Liver (tissue), 9 donors: ENCODE measurements around the gene CIITA. TPM values are rescaled to one million over a fixed set of nuclear protein-coding genes. Genes with fewer than 3 reads are reported as not detected.

Experiments used
- DNase-seq: peaks from one replicate; pipeline ENCODE4 v3.0.0-alpha.2; 2017; ENCODE audit warnings: low spot score
- H3K27ac ChIP-seq, 2 donors: one replicate each; pipeline ENCODE4 v1.7.0; 2013; ENCODE audit warnings: inconsistent platforms in 2 of 2, low read length in 2 of 2, control low read depth in 1 of 2, low read depth in 1 of 2, mild to moderate bottlenecking in 1 of 2
- H3K27me3 ChIP-seq, 4 donors: one replicate each; pipeline versions ENCODE4 v1.6.1 to v1.7.0; 2013; ENCODE audit warnings: low read length in 3 of 4, inconsistent platforms in 1 of 4, mild to moderate bottlenecking in 1 of 4, moderate library complexity in 1 of 4; ENCODE audit not compliant: control insufficient read depth in 4 of 4, insufficient read depth in 4 of 4
- H3K36me3 ChIP-seq, 4 donors: one replicate each; pipeline versions ENCODE4 v1.6.1 to v1.7.0; 2013; ENCODE audit warnings: low read length in 3 of 4, mild to moderate bottlenecking in 3 of 4, low read depth in 1 of 4, moderate library complexity in 1 of 4; ENCODE audit not compliant: control insufficient read depth in 4 of 4, insufficient read depth in 3 of 4
- H3K4me1 ChIP-seq, 4 donors: one replicate each; pipeline versions ENCODE4 v1.6.1 to v1.7.0; 2013; ENCODE audit warnings: low read length in 3 of 4, mild to moderate bottlenecking in 3 of 4, moderate library complexity in 1 of 4; ENCODE audit not compliant: control insufficient read depth in 4 of 4, insufficient read depth in 4 of 4
- H3K4me3 ChIP-seq, 3 donors: one replicate each; pipeline versions ENCODE4 v1.6.1 to v1.7.0; 2013; ENCODE audit warnings: low read length in 3 of 3, control low read depth in 1 of 3, low read depth in 1 of 3, mild to moderate bottlenecking in 1 of 3
- H3K9ac ChIP-seq, 2 donors: one replicate each; pipeline ENCODE4 v1.7.0; 2013; ENCODE audit warnings: low read length in 2 of 2, mild to moderate bottlenecking in 2 of 2, moderate library complexity in 2 of 2, control low read depth in 1 of 2, low read depth in 1 of 2
- H3K9me3 ChIP-seq, 4 donors: one replicate each; pipeline versions ENCODE4 v1.6.1 to v1.7.0; 2013; ENCODE audit warnings: low read length in 3 of 4; ENCODE audit not compliant: control insufficient read depth in 4 of 4
- EGR1 ChIP-seq, 2 donors: IDR thresholded peaks; 2 replicates each; pipeline ENCODE4 v1.6.1; 2016 to 2018; ENCODE audit warnings: antibody characterized with exemption in 2 of 2, low read depth in 2 of 2
- FOXA1 ChIP-seq: IDR thresholded peaks from 2 replicates; pipeline ENCODE4 v1.6.1; 2016; ENCODE audit warnings: antibody characterized with exemption
- FOXA2 ChIP-seq: IDR thresholded peaks from 2 replicates; pipeline ENCODE4 v1.6.1; 2016; ENCODE audit warnings: antibody characterized with exemption
- GABPA ChIP-seq, 2 donors: IDR thresholded peaks in 1 of 2; conservative IDR thresholded peaks in 1 of 2; 2 replicates each; pipeline ENCODE4 v1.6.1; 2016; ENCODE audit warnings: antibody characterized with exemption in 2 of 2, mild to moderate bottlenecking in 1 of 2, moderate library complexity in 1 of 2
- HNF4A ChIP-seq, 2 donors: conservative IDR thresholded peaks; 2 replicates each; pipeline ENCODE4 v1.6.1; 2016; ENCODE audit warnings: antibody characterized with exemption in 2 of 2, mild to moderate bottlenecking in 2 of 2
- HNF4G ChIP-seq: IDR thresholded peaks from 2 replicates; pipeline ENCODE4 v1.6.1; 2016; ENCODE audit warnings: antibody characterized with exemption
- JUND ChIP-seq, 2 donors: IDR thresholded peaks; 2 replicates each; pipeline ENCODE4 v1.6.1; 2016; ENCODE audit warnings: antibody characterized with exemption in 2 of 2
- NR2F2 ChIP-seq: IDR thresholded peaks from 2 replicates; pipeline ENCODE4 v1.6.1; 2016; ENCODE audit warnings: antibody characterized with exemption
- RAD21 ChIP-seq, 2 donors: IDR thresholded peaks; 2 replicates each; pipeline ENCODE4 v1.6.1; 2016; ENCODE audit warnings: antibody characterized with exemption in 2 of 2, mild to moderate bottlenecking in 2 of 2
- RXRA ChIP-seq, 2 donors: IDR thresholded peaks; 2 replicates each; pipeline ENCODE4 v1.6.1; 2017 to 2018; ENCODE audit warnings: antibody characterized with exemption in 2 of 2, mild to moderate bottlenecking in 1 of 2
- SP1 ChIP-seq: IDR thresholded peaks from 2 replicates; pipeline ENCODE4 v1.6.1; 2018; ENCODE audit warnings: antibody characterized with exemption, mild to moderate bottlenecking
- TAF1 ChIP-seq: conservative IDR thresholded peaks from 2 replicates; pipeline ENCODE4 v1.6.1; 2016; ENCODE audit warnings: antibody characterized with exemption, mild to moderate bottlenecking
- YY1 ChIP-seq: IDR thresholded peaks from 2 replicates; pipeline ENCODE4 v1.6.1; 2016; ENCODE audit warnings: antibody characterized with exemption, mild to moderate bottlenecking
- WGBS: extraction: QIAGEN DNeasy Blood & Tissue Kit; methylation state at CpG from one replicate; pipeline ENCODE4 v1.1.7; 2013; 5-methylcytosine and 5-hydroxymethylcytosine counted together
- polyA plus RNA-seq, 2 donors: library from polyadenylated mRNA; stranded (reverse) in 1 of 2; unstranded in 1 of 2; fragments of 200-250 nt in 1 of 2; fragments of >200 nt in 1 of 2; fragmentation: Nextera tagmentation in 1 of 2; extraction: Ambion mirVana in 1 of 2; gene quantifications; one replicate each; pipeline versions ENCODE4 v1.2.1 to v1.2.3, GENCODE V29; 2013 to 2015
- total RNA-seq, 2 donors: library from RNA; depleted of rRNA; stranded (reverse); fragments of >200 nt; gene quantifications; one replicate each; pipeline ENCODE4 v1.2.3, GENCODE V29; 2014
- TF ChIP-seq, protein P1 (sequence below): IDR thresholded peaks from 2 replicates; pipeline ENCODE4 v1.6.1; 2016; ENCODE audit warnings: antibody characterized with exemption
- TF ChIP-seq, protein P2 (sequence below): IDR thresholded peaks from 2 replicates; pipeline ENCODE4 v1.6.1; 2016; ENCODE audit warnings: antibody characterized with exemption, mild to moderate bottlenecking
- TF ChIP-seq, protein P3 (sequence below): IDR thresholded peaks from 2 replicates; pipeline ENCODE4 v1.6.1; 2016; ENCODE audit warnings: antibody characterized with exemption
- TF ChIP-seq, protein P4 (sequence below): IDR thresholded peaks from 2 replicates; pipeline ENCODE4 v1.6.1; 2016; ENCODE audit warnings: antibody characterized with exemption
- TF ChIP-seq, protein P5 (sequence below): fragments of 150-350 bp; IDR thresholded peaks from 2 replicates; pipeline ENCODE4 v1.5.1; 2017; ENCODE audit warnings: improper control_type of control experiment, low read depth, low read length; ENCODE audit not compliant: missing input control
- donor health status: healthy.
- donor health status: healthy.
- donor health status: healthy.
- donor health status: healthy.
- donor health status: healthy.

CIITA gene
- total and polyA plus RNA-seq, 4 donors: 1.6 to 4.2 (median 2.2) TPM

DNA sequence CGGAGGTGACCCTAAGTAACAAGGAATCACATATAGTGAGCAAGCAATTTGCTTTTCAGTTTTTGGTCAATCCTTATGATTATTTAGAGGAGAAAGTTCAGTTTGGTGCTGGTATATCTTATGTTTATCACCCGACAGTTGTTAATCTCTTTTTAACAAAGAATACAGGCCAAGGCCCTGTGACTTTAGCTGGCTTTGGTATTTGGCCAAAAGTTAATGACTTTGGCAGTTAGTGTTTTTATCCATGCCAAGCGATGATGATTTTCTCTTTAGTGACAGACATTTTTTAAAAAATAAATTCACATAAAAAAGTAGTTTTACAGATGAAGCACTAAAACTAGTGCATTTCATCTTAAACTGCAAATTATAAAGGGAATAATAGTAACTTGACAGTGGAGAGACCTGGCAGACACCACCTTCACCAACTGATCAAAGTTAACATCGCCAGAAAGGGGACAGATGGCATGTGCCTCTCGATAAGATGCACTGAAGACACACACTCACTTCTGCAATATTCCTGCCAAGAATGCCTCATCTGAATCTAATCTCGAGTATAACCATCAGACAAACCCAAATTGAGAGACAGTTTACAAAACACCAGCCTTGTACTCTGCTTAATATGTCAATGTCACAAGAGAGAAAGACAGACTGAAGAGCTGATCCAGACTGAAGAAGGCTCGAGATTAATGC, 58.4 kb downstream of the CIITA start:
- Histone ChIP-seq H3K9ac (no peak overlapping the region), H3K27me3 (no peaks in the 10 kb centered on the region), H3K4me3 (no peak overlapping the region), H3K4me1 (peaks cover 17 to 80% (median 69%) of the 10 kb centered on the region in 4 donors), H3K36me3 (peaks cover 0 to 2% (median 0%) of the 10 kb centered on the region in 4 donors), H3K27ac (no peak overlapping the region), H3K9me3 (no peaks in the 10 kb centered on the region)
- WGBS: 41% methylated on average over 7 of the region's 7 CpGs
- DNase-seq: no peak
- no peak for TF ChIP-seq FOXA1
- TF ChIP-seq HNF4A (conservative IDR thresholded peaks at IDR 0.05): no peak
- TF ChIP-seq, protein P1, sequence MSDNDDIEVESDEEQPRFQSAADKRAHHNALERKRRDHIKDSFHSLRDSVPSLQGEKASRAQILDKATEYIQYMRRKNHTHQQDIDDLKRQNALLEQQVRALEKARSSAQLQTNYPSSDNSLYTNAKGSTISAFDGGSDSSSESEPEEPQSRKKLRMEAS: no peak
- TF ChIP-seq GABPA (IDR thresholded peaks at IDR 0.05 in 1 of 2, conservative IDR thresholded peaks at IDR 0.05 in 1 of 2): no peak
- no peak for TF ChIP-seq JUND (IDR thresholded peaks at IDR 0.05)
- no peak for TF ChIP-seq RAD21 (IDR thresholded peaks at IDR 0.05)
- TF ChIP-seq RXRA (IDR thresholded peaks at IDR 0.05): no peak
- no peak for TF ChIP-seq FOXA2
- TF ChIP-seq SP1: no peak
- TF ChIP-seq, protein P2, sequence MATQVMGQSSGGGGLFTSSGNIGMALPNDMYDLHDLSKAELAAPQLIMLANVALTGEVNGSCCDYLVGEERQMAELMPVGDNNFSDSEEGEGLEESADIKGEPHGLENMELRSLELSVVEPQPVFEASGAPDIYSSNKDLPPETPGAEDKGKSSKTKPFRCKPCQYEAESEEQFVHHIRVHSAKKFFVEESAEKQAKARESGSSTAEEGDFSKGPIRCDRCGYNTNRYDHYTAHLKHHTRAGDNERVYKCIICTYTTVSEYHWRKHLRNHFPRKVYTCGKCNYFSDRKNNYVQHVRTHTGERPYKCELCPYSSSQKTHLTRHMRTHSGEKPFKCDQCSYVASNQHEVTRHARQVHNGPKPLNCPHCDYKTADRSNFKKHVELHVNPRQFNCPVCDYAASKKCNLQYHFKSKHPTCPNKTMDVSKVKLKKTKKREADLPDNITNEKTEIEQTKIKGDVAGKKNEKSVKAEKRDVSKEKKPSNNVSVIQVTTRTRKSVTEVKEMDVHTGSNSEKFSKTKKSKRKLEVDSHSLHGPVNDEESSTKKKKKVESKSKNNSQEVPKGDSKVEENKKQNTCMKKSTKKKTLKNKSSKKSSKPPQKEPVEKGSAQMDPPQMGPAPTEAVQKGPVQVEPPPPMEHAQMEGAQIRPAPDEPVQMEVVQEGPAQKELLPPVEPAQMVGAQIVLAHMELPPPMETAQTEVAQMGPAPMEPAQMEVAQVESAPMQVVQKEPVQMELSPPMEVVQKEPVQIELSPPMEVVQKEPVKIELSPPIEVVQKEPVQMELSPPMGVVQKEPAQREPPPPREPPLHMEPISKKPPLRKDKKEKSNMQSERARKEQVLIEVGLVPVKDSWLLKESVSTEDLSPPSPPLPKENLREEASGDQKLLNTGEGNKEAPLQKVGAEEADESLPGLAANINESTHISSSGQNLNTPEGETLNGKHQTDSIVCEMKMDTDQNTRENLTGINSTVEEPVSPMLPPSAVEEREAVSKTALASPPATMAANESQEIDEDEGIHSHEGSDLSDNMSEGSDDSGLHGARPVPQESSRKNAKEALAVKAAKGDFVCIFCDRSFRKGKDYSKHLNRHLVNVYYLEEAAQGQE: no peak
- TF ChIP-seq, protein P3, sequence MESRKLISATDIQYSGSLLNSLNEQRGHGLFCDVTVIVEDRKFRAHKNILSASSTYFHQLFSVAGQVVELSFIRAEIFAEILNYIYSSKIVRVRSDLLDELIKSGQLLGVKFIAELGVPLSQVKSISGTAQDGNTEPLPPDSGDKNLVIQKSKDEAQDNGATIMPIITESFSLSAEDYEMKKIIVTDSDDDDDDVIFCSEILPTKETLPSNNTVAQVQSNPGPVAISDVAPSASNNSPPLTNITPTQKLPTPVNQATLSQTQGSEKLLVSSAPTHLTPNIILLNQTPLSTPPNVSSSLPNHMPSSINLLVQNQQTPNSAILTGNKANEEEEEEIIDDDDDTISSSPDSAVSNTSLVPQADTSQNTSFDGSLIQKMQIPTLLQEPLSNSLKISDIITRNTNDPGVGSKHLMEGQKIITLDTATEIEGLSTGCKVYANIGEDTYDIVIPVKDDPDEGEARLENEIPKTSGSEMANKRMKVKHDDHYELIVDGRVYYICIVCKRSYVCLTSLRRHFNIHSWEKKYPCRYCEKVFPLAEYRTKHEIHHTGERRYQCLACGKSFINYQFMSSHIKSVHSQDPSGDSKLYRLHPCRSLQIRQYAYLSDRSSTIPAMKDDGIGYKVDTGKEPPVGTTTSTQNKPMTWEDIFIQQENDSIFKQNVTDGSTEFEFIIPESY: no peak
- no peak for TF ChIP-seq EGR1 (IDR thresholded peaks at IDR 0.05; ENCODE audit: low read depth in 2 of 2)
- no peak for TF ChIP-seq HNF4G
- no peak for TF ChIP-seq NR2F2
- TF ChIP-seq, protein P4, sequence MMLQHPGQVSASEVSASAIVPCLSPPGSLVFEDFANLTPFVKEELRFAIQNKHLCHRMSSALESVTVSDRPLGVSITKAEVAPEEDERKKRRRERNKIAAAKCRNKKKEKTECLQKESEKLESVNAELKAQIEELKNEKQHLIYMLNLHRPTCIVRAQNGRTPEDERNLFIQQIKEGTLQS: no peak
- no peak for TF ChIP-seq TAF1
- TF ChIP-seq YY1: no peak
- TF ChIP-seq, protein P5, sequence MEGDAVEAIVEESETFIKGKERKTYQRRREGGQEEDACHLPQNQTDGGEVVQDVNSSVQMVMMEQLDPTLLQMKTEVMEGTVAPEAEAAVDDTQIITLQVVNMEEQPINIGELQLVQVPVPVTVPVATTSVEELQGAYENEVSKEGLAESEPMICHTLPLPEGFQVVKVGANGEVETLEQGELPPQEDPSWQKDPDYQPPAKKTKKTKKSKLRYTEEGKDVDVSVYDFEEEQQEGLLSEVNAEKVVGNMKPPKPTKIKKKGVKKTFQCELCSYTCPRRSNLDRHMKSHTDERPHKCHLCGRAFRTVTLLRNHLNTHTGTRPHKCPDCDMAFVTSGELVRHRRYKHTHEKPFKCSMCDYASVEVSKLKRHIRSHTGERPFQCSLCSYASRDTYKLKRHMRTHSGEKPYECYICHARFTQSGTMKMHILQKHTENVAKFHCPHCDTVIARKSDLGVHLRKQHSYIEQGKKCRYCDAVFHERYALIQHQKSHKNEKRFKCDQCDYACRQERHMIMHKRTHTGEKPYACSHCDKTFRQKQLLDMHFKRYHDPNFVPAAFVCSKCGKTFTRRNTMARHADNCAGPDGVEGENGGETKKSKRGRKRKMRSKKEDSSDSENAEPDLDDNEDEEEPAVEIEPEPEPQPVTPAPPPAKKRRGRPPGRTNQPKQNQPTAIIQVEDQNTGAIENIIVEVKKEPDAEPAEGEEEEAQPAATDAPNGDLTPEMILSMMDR: no peak
